GM19455 (cell line): Measurements from ENCODE around the gene SNAPC1.
A peak's percentile ranks its signal among the peaks of the same experiment; 100 is the strongest.
"Not testable (repeated sequence)": the region's sequence is repeated elsewhere in the genome, so short reads cannot be mapped to it uniquely, and the experiment has no call there.

Experiments
- ATAC-seq: cut with Tn5 transposase; IDR thresholded peaks from one replicate; pipeline ENCODE4 v1.9.1; 2021; ENCODE audit not compliant: unreplicated experiment

The SNAPC1 gene, protein sequence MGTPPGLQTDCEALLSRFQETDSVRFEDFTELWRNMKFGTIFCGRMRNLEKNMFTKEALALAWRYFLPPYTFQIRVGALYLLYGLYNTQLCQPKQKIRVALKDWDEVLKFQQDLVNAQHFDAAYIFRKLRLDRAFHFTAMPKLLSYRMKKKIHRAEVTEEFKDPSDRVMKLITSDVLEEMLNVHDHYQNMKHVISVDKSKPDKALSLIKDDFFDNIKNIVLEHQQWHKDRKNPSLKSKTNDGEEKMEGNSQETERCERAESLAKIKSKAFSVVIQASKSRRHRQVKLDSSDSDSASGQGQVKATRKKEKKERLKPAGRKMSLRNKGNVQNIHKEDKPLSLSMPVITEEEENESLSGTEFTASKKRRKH

DNA sequence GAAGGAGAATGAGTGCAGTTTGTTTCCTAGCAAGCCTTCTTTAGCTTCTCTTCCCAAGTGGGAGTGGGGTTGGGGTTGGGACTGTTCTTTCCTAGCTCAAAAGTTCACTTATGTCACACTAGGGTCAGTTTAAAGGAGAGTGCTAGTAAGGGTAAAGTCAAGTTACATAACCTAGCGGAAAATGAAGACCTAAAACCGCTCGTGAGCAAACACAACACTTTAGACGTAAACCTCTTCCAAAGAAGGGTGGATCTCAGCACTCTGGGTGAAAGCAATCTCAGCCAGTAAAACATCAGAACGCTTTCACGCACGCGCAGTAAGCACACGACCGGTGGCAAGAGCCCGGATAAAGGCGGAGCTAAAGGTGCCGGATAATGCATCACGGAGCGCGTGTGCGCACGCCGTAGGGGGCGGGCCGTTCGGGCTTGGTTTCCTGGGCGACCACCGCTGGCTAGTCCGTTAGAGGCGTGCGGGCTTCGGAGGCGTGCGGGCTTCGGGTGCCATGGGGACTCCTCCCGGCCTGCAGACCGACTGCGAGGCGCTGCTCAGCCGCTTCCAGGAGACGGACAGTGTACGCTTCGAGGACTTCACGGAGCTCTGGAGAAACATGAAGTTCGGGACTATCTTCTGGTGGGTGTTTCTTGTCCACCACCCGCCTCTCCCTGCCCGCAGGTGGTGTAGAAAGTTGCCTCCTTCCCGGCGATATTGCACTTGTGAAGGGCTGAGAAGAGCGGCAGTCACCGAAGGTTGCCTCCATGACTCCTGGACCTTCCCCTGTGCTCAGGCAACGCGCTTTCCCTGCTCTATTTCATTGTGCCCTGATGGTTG lies at the start of gene SNAPC1:
SNAPC1 (plus strand) TSS at position 462 of the 828 bp plus-strand sequence; CDS start at position 503, 41 bp downstream.
- ATAC-seq = peak; percentile 100

DNA sequence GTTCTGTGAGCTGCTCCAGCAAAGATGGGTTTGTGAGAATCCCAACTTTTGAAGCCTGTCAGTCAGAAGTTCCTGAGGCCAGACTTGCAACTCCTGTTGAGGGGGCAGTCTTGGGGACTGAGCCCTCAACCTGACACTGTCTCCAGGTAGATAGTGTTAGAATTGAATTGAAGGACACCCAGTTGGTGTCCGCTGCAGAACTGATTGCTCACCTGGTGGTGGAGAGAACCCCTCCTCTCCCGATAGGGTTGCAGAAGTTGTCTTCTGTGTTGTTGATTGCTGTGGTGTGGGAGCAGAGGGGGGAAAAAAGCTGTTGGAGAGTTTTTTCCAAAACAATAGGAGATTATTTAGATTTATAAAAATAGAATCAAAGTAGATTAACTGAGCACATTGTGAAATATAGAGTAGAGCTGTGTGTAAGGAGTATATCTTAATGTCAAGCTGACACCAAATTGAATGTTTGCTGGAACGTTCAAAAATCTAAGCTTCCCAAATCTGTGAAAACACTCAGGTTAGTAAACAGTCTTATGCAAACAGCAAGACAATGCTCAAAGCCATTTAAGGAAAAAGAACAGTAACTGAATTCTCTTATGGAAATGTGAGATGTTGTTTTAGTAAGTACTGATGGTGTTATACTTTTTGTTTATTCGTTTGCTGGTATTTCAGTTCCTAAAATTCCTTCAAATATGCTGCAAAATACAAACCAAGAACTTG lies 48.3 kb upstream of the SNAPC1 start:
- ATAC-seq = no peak

GRCh38 chr14:61716956-61717355 lies 45.3 kb upstream of the SNAPC1 start:
- no peak for ATAC-seq

DNA sequence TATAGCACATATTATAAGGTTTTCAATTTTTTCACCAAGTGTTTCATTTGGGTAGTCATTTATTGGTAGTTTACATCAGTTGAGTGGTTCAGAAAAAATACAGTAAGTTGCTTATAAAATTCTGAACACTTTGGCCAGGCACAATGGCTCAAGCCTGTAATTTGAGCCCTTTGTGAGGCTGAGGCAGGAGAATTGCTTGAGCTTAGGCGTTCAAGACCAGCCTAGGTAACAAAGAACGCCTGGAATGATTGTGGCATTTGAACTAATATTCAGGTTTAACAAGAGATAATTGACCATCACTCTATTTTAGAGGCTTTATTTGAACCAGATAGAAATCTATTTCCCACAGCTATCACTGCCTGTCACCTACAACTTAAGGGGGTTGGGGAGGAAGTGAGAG lies 44.2 kb upstream of the SNAPC1 start:
- no peak for ATAC-seq

GRCh38 chr14:61719344-61720293 lies 42.6 kb upstream of the SNAPC1 start:
- peak; percentile 40 for ATAC-seq

- no peak for ATAC-seq
Observed at GRCh38 chr14:61720294-61720661, 41.9 kb upstream of the SNAPC1 start.

DNA sequence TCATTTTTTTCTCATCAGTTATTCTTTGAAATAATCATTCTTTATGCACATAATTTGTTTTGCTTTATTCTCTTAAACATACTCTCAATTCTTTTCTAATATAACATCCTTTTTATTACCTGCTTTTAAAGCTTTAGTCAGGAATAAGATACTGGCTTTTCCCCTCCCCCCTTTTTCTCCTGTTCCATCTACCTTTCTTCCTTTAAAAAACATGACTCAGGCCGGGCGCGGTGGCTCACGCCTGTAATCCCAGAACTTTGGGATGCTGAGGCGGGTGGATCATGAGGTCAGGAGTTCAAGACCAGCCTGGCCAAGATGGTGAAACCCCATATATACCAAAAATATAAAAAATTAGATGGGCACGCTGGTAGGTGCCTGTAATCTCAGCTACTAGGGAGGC lies 41.5 kb upstream of the SNAPC1 start:
- ATAC-seq = no peak

DNA sequence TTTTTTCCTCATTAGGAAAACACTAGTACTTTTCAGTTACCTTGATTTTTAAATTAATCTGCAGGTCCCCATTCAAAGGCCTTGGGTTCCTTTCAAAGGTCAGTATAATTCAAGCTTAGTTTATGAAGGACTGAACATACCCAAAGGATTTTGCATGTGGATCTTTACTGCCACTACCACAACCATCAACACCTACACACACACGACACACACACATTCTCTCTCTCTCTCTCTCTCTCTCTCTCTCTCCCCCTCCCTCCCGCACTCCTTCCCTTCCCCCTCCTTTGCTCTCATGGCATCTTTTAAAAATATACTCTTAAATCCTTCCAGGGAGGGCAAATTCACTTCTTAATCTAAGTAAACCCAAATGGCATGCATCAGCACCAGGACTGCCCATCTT lies 38.1 kb upstream of the SNAPC1 start:
- ATAC-seq = no peak

GRCh38 chr14:61726778-61727658 lies 35.2 kb upstream of the SNAPC1 start:
- ATAC-seq = no peak

- no peak for ATAC-seq
Observed at GRCh38 chr14:61730756-61731373, 31.4 kb upstream of the SNAPC1 start.

GRCh38 chr14:61733972-61734371 lies 28.2 kb upstream of the SNAPC1 start:
- no peak for ATAC-seq

GRCh38 chr14:61736751-61737150 lies 25.5 kb upstream of the SNAPC1 start:
- ATAC-seq = no peak

DNA sequence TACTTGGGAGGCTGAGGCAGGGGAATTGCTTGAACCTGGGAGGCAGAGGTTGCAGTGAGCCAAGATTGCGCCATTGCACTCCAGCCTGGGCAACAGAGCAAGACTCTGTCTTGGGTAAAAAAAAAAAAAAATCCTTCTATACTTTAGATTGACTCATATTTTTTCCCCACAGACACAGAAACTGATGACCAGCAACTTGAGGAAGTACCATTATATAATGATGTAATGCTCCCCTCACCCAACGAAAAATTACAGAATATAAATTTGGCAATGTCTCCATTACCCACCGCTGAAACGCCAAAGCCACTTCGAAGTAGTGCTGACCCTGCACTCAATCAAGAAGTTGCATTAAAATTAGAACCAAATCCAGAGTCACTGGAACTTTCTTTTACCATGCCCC lies 24.3 kb upstream of the SNAPC1 start:
- no peak for ATAC-seq

DNA sequence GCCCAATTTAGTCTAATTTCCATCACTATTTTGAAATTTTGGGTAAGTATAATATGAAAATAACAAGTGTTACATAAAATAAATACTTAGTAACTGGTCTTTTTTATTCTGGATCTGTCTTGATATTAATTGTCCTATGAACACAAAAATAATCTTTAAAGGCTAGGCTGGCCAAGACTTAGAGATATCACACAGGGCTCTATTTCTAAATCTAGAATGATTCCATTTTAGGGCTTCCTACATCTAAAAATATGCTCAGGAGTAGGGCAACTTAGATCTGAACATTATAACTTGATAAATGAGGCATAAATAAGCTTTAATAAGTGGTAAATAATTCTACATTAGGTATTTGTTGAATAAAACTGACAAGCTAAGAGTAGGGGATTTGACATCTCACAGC lies 23.1 kb upstream of the SNAPC1 start:
- no peak for ATAC-seq

GRCh38 chr14:61742371-61742770 lies 19.8 kb upstream of the SNAPC1 start:
- ATAC-seq = no peak

DNA sequence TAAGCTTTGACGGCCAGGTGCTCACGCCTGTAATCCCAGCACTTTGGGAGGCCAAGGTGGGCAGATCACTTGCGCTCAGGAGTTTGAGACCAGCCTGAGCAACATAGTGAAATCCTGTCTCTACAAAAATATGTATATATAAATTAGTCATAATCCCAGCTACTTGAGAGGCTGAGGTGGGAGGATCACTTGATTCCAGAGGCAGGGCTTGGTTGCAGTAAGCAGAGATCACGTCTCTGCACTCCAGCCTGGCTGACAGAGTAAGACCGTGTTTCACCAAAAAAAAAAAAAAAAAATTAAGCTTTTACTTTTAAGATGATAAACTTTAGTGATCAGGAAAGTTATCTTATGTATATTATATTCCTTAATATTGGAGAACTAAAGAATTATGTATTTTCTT lies 18.0 kb upstream of the SNAPC1 start:
- ATAC-seq = no peak

DNA sequence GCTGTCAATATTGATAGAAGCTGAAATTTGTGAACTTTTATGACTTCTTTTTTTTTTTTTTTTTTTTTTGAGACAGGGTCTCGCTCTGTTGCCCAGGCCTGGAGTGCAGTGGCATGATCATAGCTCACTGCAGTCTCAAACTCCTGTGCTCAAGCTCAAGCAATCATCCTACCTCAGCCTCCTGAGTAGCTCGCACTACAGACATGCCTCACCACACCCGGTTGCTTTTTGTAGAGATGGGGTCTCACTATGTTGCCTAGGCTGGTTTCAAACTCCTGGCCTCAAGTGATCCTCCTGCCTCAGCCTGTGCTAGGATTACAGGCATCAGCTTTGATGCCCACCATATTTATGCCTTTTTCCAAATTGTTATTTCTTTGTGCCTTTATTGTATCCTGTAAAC lies 15.9 kb upstream of the SNAPC1 start:
- ATAC-seq = not testable (repeated sequence)

DNA sequence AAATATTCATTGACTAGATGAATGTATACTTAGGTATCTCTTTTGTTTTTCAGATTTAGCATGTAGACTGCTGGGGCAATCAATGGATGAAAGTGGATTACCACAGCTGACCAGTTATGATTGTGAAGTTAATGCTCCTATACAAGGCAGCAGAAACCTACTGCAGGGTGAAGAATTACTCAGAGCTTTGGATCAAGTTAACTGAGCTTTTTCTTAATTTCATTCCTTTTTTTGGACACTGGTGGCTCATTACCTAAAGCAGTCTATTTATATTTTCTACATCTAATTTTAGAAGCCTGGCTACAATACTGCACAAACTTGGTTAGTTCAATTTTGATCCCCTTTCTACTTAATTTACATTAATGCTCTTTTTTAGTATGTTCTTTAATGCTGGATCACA lies 15.3 kb upstream of the SNAPC1 start:
- ATAC-seq = no peak

GRCh38 chr14:61747342-61747741 lies 14.9 kb upstream of the SNAPC1 start:
- ATAC-seq = no peak
